MCF 10A (cell line): ENCODE data around the gene COQ8B. TPM values are rescaled to one million over a fixed set of nuclear protein-coding genes. Genes with fewer than 3 reads are reported as not detected.

Experiments
- BruUV-seq: library from RNA; stranded (reverse); fragments of 400-500 nt; replicated peaks from 2 replicates; lab custom pipeline; 2021; lab: Mats Ljungman, UMichigan
- CTCF ChIA-PET: fragments of 300-600 bp; sonication (Branson Sonifier 250); formaldehyde crosslinking; extraction: SDS; loops from one replicate; lab custom pipeline; 2021; ENCODE audit warnings: antibody characterized with exemption, inconsistent platforms; lab: Yijun Ruan, JAX
- POLR2A ChIA-PET: fragments of 300-600, 350-650 bp; sonication (Branson Sonifier 250); formaldehyde crosslinking; extraction: SDS; loops from one replicate; lab custom pipeline; 2020; ENCODE audit warnings: antibody characterized with exemption, inconsistent platforms; lab: Yijun Ruan, JAX
- DNase-seq: peaks from one replicate; pipeline ENCODE4 v3.0.0-alpha.2; 2018; ENCODE audit not compliant: unreplicated experiment
- H3K27ac Mint-ChIP-seq: one replicate; pipeline ENCODE4 v1.8.0; 2022; ENCODE audit warnings: mild to moderate bottlenecking, low read depth, mixed read lengths; ENCODE audit not compliant: unreplicated experiment
- H3K27me3 Mint-ChIP-seq: one replicate; pipeline ENCODE4 v1.8.0; 2022; ENCODE audit warnings: mixed read lengths; ENCODE audit not compliant: insufficient read depth, unreplicated experiment
- H3K36me3 Mint-ChIP-seq: one replicate; pipeline ENCODE4 v1.8.0; 2022; ENCODE audit warnings: mild to moderate bottlenecking, moderate library complexity, mixed read lengths; ENCODE audit not compliant: insufficient read depth, unreplicated experiment
- H3K4me1 Mint-ChIP-seq: one replicate; pipeline ENCODE4 v1.8.0; 2022; ENCODE audit warnings: mixed read lengths; ENCODE audit not compliant: insufficient read depth, unreplicated experiment
- H3K4me3 Mint-ChIP-seq: one replicate; pipeline ENCODE4 v1.8.0; 2022; ENCODE audit warnings: mild to moderate bottlenecking, moderate library complexity, mixed read lengths; ENCODE audit not compliant: unreplicated experiment
- H3K9me3 Mint-ChIP-seq: one replicate; pipeline ENCODE4 v1.8.0; 2022; ENCODE audit warnings: mixed read lengths; ENCODE audit not compliant: unreplicated experiment
- CTCF ChIP-seq: fragments of 200-600 bp; IDR thresholded peaks from one replicate; pipeline ENCODE4 v1.8.0; 2022; ENCODE audit warnings: antibody characterized with exemption, mild to moderate bottlenecking; ENCODE audit not compliant: unreplicated experiment
- intact Hi-C: fragments of 100-400 bp; cut with micrococcal nuclease; formaldehyde crosslinking; loops from 2 replicates; pipeline ENCODE4 v1.14.1; 2022
- total RNA-seq: library from RNA; stranded (reverse); gene quantifications from 2 replicates; pipeline ENCODE4 v1.2.3, GENCODE V29; 2022

The COQ8B gene
- total RNA-seq, 1 experiment from 2014 or later = 46.7 TPM

- Mint-ChIP-seq H3K4me1 (peaks cover 12% of the 10 kb centered on the region), H3K27ac (no peak overlapping the region), H3K27me3 (no peaks in the 10 kb centered on the region), H3K9me3 (no peaks in the 10 kb centered on the region), H3K36me3 (no peaks in the 10 kb centered on the region), H3K4me3 (no peak overlapping the region)
- no TSS peak for BruUV-seq
- DNase-seq = no peak
- intact Hi-C loops = no loop called here
- no peak for TF ChIP-seq CTCF
- POLR2A ChIA-PET = no interaction called here
- CTCF ChIA-PET = interaction anchor here (0.8 to 5.3 kb wide), 2 partner anchors 8 to 178 kb away, joined by 5 to 60 read pairs; no protein-coding TSS in a partner anchor
Observed at GRCh38 chr19:40642051-40642706, 74.5 kb downstream of the COQ8B start.

Other genes starting within 250 kb of the COQ8B start
- 0.63 and 1.1 TPM in 2 replicates for gene SPTBN4, start 249.9 kb downstream of the COQ8B start, total RNA-seq
- 41.5 and 44.0 TPM in 2 replicates for gene SHKBP1, start 140.0 kb downstream of the COQ8B start, total RNA-seq
- gene LTBP4, start 115.5 kb downstream of the COQ8B start, total RNA-seq = 76.4 and 103 TPM in 2 replicates
- 18.4 and 21.1 TPM in 2 replicates for gene NUMBL, start 26.2 kb downstream of the COQ8B start, total RNA-seq
- 27.1 and 33.2 TPM in 2 replicates for gene ITPKC, start 226 bp upstream of the COQ8B start, total RNA-seq
- gene ACTMAP, start 33.6 kb upstream of the COQ8B start, total RNA-seq = 19.3 and 21.2 TPM in 2 replicates
- 108 and 160 TPM in 2 replicates for gene SNRPA, start 34.3 kb upstream of the COQ8B start, total RNA-seq
- 0.70 TPM in 1 of 2 replicates, not detected in the other for gene MIA, start 58.6 kb upstream of the COQ8B start, total RNA-seq
- gene RAB4B, start 61.4 kb upstream of the COQ8B start, total RNA-seq = 10.1 and 13.2 TPM in 2 replicates
- gene EGLN2, start 82.3 kb upstream of the COQ8B start, total RNA-seq = 55.6 and 62.7 TPM in 2 replicates
- not detected in 2 replicates for gene CYP2A6, start 133.6 kb upstream of the COQ8B start, total RNA-seq
- gene CYP2A7, start 165.3 kb upstream of the COQ8B start, total RNA-seq = not detected in 2 replicates